Activated naive CD4-positive, alpha-beta T cell treated with anti-CD3 and anti-CD28 coated beads for 36 hours (primary cell): Measurements from ENCODE around the gene SH3YL1. TPM values are rescaled to one million over a fixed set of nuclear protein-coding genes. Genes with fewer than 3 reads are reported as not detected.

Experiments
- CTCF ChIA-PET: fragments of 350-600 bp; sonication (Branson Sonifier 250); formaldehyde crosslinking; loops from one replicate; lab custom pipeline; 2021; ENCODE audit warnings: antibody characterized with exemption; lab: Charles Lee
- DNase-seq: peaks from one replicate; pipeline ENCODE4 v3.0.0-alpha.2; 2020
- H3K27ac Mint-ChIP-seq: one replicate; pipeline ENCODE4 v1.8.0; 2021; ENCODE audit warnings: mild to moderate bottlenecking, mixed read lengths
- H3K27me3 Mint-ChIP-seq: one replicate; pipeline ENCODE4 v1.8.0; 2021; ENCODE audit warnings: low read depth, mixed read lengths
- H3K36me3 Mint-ChIP-seq: one replicate; pipeline ENCODE4 v1.8.0; 2021; ENCODE audit warnings: low read depth, mixed read lengths
- H3K4me1 Mint-ChIP-seq: one replicate; pipeline ENCODE4 v1.8.0; 2021; ENCODE audit warnings: low read depth, mixed read lengths
- H3K4me3 Mint-ChIP-seq: one replicate; pipeline ENCODE4 v1.8.0; 2021; ENCODE audit warnings: mild to moderate bottlenecking, moderate library complexity, mixed read lengths
- H3K9me3 Mint-ChIP-seq: one replicate; pipeline ENCODE4 v1.8.0; 2021; ENCODE audit warnings: mixed read lengths
- intact Hi-C: fragments of 100-400 bp; cut with micrococcal nuclease; formaldehyde crosslinking; loops from one replicate; pipeline ENCODE4 v1.15.1; 2023
- total RNA-seq, 2 experiments: library from RNA; stranded (reverse); gene quantifications; one replicate each; pipeline ENCODE4 v1.2.3, GENCODE V29; 2021

SH3YL1 gene
- total RNA-seq, 2 experiments from 2014 or later = 17.1 to 17.9 TPM

GRCh38 chr2:264493-265468 is 949 bp upstream of the SH3YL1 start, which contains the start of gene ACP1:
Gene ACP1 (plus strand): TSS chr2:264947. CDS start chr2:264965, 18 bp downstream.
- intact Hi-C loops = loop anchor here (1.0 to 10.0 kb wide), 6 partner anchors 18 to 870 kb away; partner anchors contain the start of gene TMEM18

DNA sequence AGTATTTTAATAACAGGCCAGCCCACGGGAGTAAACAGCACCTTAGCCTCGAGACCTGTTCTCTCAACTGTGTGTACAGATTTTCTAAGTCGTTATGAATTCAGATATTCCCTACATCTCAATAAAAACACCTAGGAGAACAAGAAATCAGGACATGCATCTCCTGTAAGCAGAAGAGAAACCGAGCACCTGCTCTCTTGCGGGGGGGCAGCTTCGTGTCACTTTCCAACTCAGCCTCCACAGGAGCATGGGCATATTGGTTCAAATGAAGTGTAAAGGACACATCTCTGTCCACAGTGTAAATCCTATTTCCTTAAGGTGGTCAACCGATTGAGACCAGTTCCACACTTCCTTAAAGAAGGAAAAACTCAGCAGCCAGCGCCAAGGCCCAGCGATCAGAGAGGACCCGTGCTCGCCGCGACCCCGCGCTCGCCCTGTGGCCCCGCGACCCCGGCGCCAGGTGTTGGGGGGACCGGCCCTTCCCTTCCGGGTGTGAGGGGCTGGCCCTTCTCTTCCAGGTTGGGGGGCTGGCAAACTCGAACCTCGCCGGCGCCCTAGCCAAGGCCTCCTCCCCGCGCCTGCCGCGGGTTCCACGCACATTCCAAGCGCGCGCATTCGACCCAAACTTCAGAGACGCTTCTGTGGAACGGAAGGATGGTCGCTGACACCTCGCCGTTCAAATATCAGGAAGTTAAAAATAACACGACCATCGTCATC is 652 bp downstream of the SH3YL1 start:
- no peaks in the 10 kb centered on the region for H3K27me3 Mint-ChIP-seq
- H3K4me1 Mint-ChIP-seq = peaks cover 26% of the 10 kb centered on the region
- peak overlapping the region; percentile 91 for H3K4me3 Mint-ChIP-seq
- CTCF ChIA-PET = interaction anchor here (1.1 kb wide), 1 partner anchor 16 kb away, joined by 3 read pairs; no protein-coding TSS in a partner anchor
- peaks cover 13% of the 10 kb centered on the region for H3K9me3 Mint-ChIP-seq
- no peak for DNase-seq
- intact Hi-C loops = loop anchor here (5.0 to 10.0 kb wide), 2 partner anchors 174 to 872 kb away; no protein-coding TSS in a partner anchor
- no peak overlapping the region for H3K27ac Mint-ChIP-seq
- H3K36me3 Mint-ChIP-seq = peaks cover 37% of the 10 kb centered on the region

More at GRCh38 chr2:264493-265468, 949 bp upstream of the SH3YL1 start, which contains the start of gene ACP1:
- peaks cover 39% of the 10 kb centered on the region for H3K4me1 Mint-ChIP-seq
- DNase-seq = peak; percentile 94
- peaks cover 2% of the 10 kb centered on the region for H3K9me3 Mint-ChIP-seq
- peaks cover 32% of the 10 kb centered on the region for H3K36me3 Mint-ChIP-seq
- no peaks in the 10 kb centered on the region for H3K27me3 Mint-ChIP-seq
- H3K4me3 Mint-ChIP-seq = peak within 1 kb of the TSS; percentile 91
- peak within 1 kb of the TSS; percentile 90 for H3K27ac Mint-ChIP-seq
- CTCF ChIA-PET = no interaction called here

DNA sequence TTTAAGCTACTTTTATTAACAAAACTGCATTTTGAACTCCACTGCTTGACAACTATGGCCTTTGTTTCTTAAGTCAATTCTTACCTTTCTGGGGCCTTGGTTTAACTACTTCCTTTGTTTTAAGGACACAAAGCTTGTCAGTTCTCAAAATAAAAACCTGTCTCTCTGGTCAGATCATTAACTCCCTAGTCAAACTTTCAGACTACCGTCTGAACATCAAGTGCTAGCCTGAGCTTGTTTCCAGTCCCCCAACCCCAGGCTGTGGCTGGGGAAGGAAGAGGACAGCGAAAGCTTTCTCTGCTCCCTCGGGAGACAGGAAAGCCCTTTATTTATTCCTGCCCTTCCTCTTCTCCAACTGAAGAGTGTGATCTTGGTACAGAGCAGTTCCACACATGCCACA is 1.7 kb downstream of the SH3YL1 start:
- no peak for DNase-seq
- intact Hi-C loops = loop anchor here (5.0 to 10.0 kb wide), 2 partner anchors 175 to 873 kb away; no protein-coding TSS in a partner anchor
- Mint-ChIP-seq H3K27ac (no peak overlapping the region), H3K36me3 (peaks cover 36% of the 10 kb centered on the region), H3K27me3 (no peaks in the 10 kb centered on the region), H3K4me1 (peaks cover 18% of the 10 kb centered on the region), H3K4me3 (peak overlapping the region; percentile 48), H3K9me3 (peaks cover 20% of the 10 kb centered on the region)
- CTCF ChIA-PET = interaction anchor here (0.8 kb wide), 1 partner anchor 247 kb away, joined by 3 read pairs; no protein-coding TSS in a partner anchor

DNA sequence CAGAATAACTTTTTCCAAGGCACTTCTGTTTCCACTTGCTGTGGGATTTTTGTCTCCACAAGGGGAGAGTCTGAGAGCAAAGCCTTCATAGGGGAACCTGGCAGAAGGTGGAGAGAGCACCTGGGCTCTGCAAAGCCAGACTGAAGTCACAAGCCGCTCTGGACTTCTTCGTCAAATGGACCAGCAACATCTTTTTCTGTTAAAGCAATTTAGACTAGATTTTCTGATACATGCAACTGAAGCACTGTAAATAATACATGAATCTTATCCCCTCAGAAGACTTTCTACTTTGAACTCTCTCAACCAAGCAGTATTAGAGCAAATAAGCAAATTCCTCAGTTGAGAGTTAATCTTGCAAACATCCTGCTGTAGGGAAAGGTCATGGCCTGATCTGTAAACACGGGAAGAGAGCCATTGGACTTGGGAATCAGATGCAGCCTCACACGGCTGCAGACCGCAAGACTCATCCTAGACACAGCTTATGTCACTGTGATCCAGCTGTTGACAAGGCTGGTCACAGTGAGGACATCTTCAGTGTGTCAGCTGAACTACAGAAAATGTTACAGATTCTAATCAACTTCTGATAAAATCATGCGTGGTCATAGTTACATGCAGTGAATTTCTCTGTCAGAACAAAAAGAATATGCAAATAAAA is 3.2 kb downstream of the SH3YL1 start:
- H3K9me3 Mint-ChIP-seq = peaks cover 20% of the 10 kb centered on the region
- H3K4me1 Mint-ChIP-seq = peaks cover 6% of the 10 kb centered on the region
- CTCF ChIA-PET = no interaction called here
- H3K4me3 Mint-ChIP-seq = no peak overlapping the region
- peaks cover 33% of the 10 kb centered on the region for H3K36me3 Mint-ChIP-seq
- intact Hi-C loops = loop anchor here (5.0 to 10.0 kb wide), 2 partner anchors 177 to 874 kb away; no protein-coding TSS in a partner anchor
- H3K27me3 Mint-ChIP-seq = no peaks in the 10 kb centered on the region
- DNase-seq = no peak
- H3K27ac Mint-ChIP-seq = no peak overlapping the region

GRCh38 chr2:259789-260331 is 4.0 kb downstream of the SH3YL1 start:
- Mint-ChIP-seq H3K4me3 (no peak overlapping the region), H3K36me3 (peaks cover 33% of the 10 kb centered on the region), H3K9me3 (peaks cover 20% of the 10 kb centered on the region), H3K4me1 (peaks cover 7% of the 10 kb centered on the region), H3K27ac (no peak overlapping the region), H3K27me3 (no peaks in the 10 kb centered on the region)
- CTCF ChIA-PET = no interaction called here
- DNase-seq = no peak
- intact Hi-C loops = loop anchor here (5.0 to 10.0 kb wide), 2 partner anchors 177 to 875 kb away; no protein-coding TSS in a partner anchor

GRCh38 chr2:258933-259332 is 4.9 kb downstream of the SH3YL1 start:
- Mint-ChIP-seq H3K36me3 (peaks cover 32% of the 10 kb centered on the region), H3K4me1 (peaks cover 8% of the 10 kb centered on the region), H3K4me3 (no peak overlapping the region), H3K9me3 (peaks cover 20% of the 10 kb centered on the region), H3K27ac (no peak overlapping the region), H3K27me3 (no peaks in the 10 kb centered on the region)
- DNase-seq = no peak
- intact Hi-C loops = no loop called here
- CTCF ChIA-PET = interaction anchor here (0.6 to 0.9 kb wide), 3 partner anchors 12 to 117 kb away, joined by 3 to 4 read pairs (median 3); no protein-coding TSS in a partner anchor

- no peak overlapping the region for H3K27ac Mint-ChIP-seq
- DNase-seq = no peak
- H3K27me3 Mint-ChIP-seq = no peaks in the 10 kb centered on the region
- peaks cover 27% of the 10 kb centered on the region for H3K36me3 Mint-ChIP-seq
- CTCF ChIA-PET = no interaction called here
- intact Hi-C loops = no loop called here
- H3K4me3 Mint-ChIP-seq = no peak overlapping the region
- peaks cover 20% of the 10 kb centered on the region for H3K9me3 Mint-ChIP-seq
- peaks cover 8% of the 10 kb centered on the region for H3K4me1 Mint-ChIP-seq
Observed at GRCh38 chr2:257842-258241, 6.0 kb downstream of the SH3YL1 start.

GRCh38 chr2:257429-257828 is 6.4 kb downstream of the SH3YL1 start:
- intact Hi-C loops = no loop called here
- DNase-seq = no peak
- no peak overlapping the region for H3K4me3 Mint-ChIP-seq
- peaks cover 20% of the 10 kb centered on the region for H3K9me3 Mint-ChIP-seq
- H3K4me1 Mint-ChIP-seq = peaks cover 4% of the 10 kb centered on the region
- no peak overlapping the region for H3K27ac Mint-ChIP-seq
- peaks cover 25% of the 10 kb centered on the region for H3K36me3 Mint-ChIP-seq
- CTCF ChIA-PET = no interaction called here
- no peaks in the 10 kb centered on the region for H3K27me3 Mint-ChIP-seq

GRCh38 chr2:256094-256493 is 7.7 kb downstream of the SH3YL1 start:
- Mint-ChIP-seq H3K27ac (no peak overlapping the region), H3K4me3 (no peak overlapping the region), H3K9me3 (peaks cover 19% of the 10 kb centered on the region), H3K4me1 (peaks cover 2% of the 10 kb centered on the region), H3K27me3 (no peaks in the 10 kb centered on the region), H3K36me3 (peaks cover 27% of the 10 kb centered on the region)
- intact Hi-C loops = no loop called here
- DNase-seq = no peak
- CTCF ChIA-PET = interaction anchor here (1.8 kb wide), 1 partner anchor 11 kb away, joined by 4 read pairs; no protein-coding TSS in a partner anchor

DNA sequence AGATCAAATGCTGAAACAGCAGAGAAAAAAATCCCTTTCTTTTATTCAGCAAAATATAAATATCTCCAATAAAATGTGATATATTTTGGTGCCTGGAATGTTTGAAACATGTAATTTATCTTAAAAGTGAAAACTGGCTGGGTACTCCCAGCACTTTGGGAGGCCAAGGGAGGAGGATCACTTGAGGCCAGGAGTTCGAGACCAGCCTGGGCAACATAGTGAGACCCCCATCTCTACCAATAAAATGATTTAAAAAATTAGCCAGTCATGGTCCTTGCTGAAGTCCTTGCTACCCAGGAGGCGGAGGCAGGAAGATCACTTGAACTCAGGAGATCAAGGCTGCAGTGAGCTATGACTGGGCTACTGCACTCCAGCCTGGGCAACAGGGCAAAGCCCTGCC is 8.6 kb downstream of the SH3YL1 start:
- peaks cover 19% of the 10 kb centered on the region for H3K36me3 Mint-ChIP-seq
- H3K27me3 Mint-ChIP-seq = no peaks in the 10 kb centered on the region
- H3K9me3 Mint-ChIP-seq = peaks cover 17% of the 10 kb centered on the region
- DNase-seq = no peak
- CTCF ChIA-PET = interaction anchor here (1.1 to 1.8 kb wide), 2 partner anchors 12 to 18 kb away, joined by 3 to 4 read pairs; no protein-coding TSS in a partner anchor
- intact Hi-C loops = no loop called here
- H3K27ac Mint-ChIP-seq = no peak overlapping the region
- H3K4me1 Mint-ChIP-seq = peaks cover 2% of the 10 kb centered on the region
- H3K4me3 Mint-ChIP-seq = no peak overlapping the region

GRCh38 chr2:254241-254640 is 9.6 kb downstream of the SH3YL1 start:
- Mint-ChIP-seq H3K27me3 (no peaks in the 10 kb centered on the region), H3K4me3 (no peak overlapping the region), H3K27ac (no peak overlapping the region), H3K36me3 (peaks cover 18% of the 10 kb centered on the region), H3K4me1 (peaks cover 2% of the 10 kb centered on the region), H3K9me3 (peaks cover 15% of the 10 kb centered on the region)
- no peak for DNase-seq
- intact Hi-C loops = no loop called here
- CTCF ChIA-PET = interaction anchor here (1.1 kb wide), 1 partner anchor 17 kb away, joined by 3 read pairs; no protein-coding TSS in a partner anchor
